ENCODE data around the gene EXOC3L4. TPM values are rescaled to one million over a fixed set of nuclear protein-coding genes. Genes with fewer than 3 reads are reported as not detected.

The EXOC3L4 gene
- total and polyA plus RNA-seq, 9 of the 15 experiments (the other 6 are each of a cell fraction or from before 2014, with no cell fraction given), result 0.10 to 6.7 (median 0.98) TPM; not detected in 1

DNA sequence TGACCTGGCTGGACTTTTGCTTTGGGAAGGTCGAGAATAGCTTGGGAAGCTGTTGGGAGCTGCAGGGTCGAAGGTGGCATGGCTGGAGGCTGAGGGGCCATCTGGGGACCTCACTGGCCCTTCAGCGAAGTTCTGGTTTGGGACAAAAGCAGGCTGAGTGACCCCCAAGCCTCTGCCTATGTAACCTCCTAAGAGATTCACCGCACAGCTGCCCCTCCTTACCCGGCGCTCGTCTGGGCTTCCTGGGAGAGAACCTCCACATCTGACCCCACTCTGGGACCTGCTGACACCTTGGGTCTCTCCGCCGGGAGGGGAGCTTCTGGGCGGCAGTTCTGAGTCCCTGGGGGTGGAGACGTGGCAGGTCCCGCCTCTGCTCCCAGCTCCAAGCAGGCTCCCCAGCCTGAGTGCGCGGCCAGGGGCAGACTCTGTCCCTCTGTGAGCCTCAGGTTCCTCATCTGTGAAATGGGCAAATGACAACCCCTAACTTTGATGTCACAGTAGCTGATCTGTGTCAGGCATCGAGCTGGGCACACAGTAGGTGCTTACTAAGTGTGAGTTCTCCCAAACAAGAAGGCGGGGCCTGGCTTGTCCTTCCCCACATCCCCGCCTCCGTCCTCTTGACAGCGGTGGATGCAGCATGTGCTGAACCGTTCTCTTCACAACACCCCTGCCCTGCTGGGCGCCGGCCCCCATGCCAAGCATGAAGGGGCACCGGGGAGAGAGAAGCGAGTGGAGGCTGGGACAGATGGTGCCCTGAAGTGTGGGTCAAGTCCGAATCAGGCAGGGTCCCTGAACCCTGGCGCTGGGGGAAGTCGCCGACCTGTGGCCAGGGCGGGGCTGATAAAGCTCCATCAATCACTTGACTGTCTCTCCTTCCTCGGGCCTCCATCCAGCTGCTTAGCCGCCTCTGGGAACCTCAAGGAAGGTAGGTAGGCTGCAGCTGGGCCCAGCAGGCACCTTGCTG lies 3.8 kb downstream of the EXOC3L4 start (continued):
- TF ChIP-seq, protein P1, sequence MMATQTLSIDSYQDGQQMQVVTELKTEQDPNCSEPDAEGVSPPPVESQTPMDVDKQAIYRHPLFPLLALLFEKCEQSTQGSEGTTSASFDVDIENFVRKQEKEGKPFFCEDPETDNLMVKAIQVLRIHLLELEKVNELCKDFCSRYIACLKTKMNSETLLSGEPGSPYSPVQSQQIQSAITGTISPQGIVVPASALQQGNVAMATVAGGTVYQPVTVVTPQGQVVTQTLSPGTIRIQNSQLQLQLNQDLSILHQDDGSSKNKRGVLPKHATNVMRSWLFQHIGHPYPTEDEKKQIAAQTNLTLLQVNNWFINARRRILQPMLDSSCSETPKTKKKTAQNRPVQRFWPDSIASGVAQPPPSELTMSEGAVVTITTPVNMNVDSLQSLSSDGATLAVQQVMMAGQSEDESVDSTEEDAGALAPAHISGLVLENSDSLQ (IDR thresholded peaks at IDR 0.05), result peak; percentile 95
- TF ChIP-seq ZNF146 (CRISPR knock-in tag; IDR thresholded peaks at IDR 0.05; ENCODE audit: unreplicated experiment) (no peak), SMARCE1 (IDR thresholded peaks at IDR 0.05) (no peak), KDM1A (IDR thresholded peaks at IDR 0.05) (peak; percentile 60 to 88), MYNN (IDR thresholded peaks at IDR 0.05) (no peak), MYNN (CRISPR knock-in tag; IDR thresholded peaks at IDR 0.05) (no peak), NFRKB (IDR thresholded peaks at IDR 0.05; ENCODE audit: low read depth) (no peak), MYBL2 (IDR thresholded peaks at IDR 0.05; ENCODE audit: low read depth) (no peak), MYBL2 (CRISPR knock-in tag; IDR thresholded peaks at IDR 0.05; ENCODE audit: borderline replicate concordance) (no peak), ESRRB (CRISPR knock-in tag; IDR thresholded peaks at IDR 0.05; ENCODE audit: borderline replicate concordance) (no peak), ZFP91 (CRISPR knock-in tag; IDR thresholded peaks at IDR 0.05) (no peak), ZKSCAN8 (CRISPR knock-in tag; IDR thresholded peaks at IDR 0.05) (0 out of 2 replicates have a peak, but pooled peaks have one; percentile 6), MAX (CRISPR knock-in tag; IDR thresholded peaks at IDR 0.05) (0 out of 2 replicates have a peak, but pooled peaks have one; percentile 16), L3MBTL2 (IDR thresholded peaks at IDR 0.05) (0 out of 2 replicates have a peak, but pooled peaks have one; percentile 40), BCOR (IDR thresholded peaks at IDR 0.05) (peak; percentile 94), RCOR1 (IDR thresholded peaks at IDR 0.05; ENCODE audit: borderline replicate concordance in 1 of 2, low read depth in 2 of 2, low read length in 2 of 2) (peak in 1 of 2 experiments; percentile 28; a peak in 1 of 4 replicates), ADNP (tag; IDR thresholded peaks at IDR 0.05) (peak; percentile 85), CBX3 (IDR thresholded peaks at IDR 0.05; ENCODE audit: borderline replicate concordance in 1 of 2, low read length in 2 of 2) (0 out of 3 replicates have a peak, but pooled peaks of 1 of the 2 experiments have one; percentile 40), ZNF212 (CRISPR knock-in tag; IDR thresholded peaks at IDR 0.05) (no peak)
- TF ChIP-seq, protein P2, sequence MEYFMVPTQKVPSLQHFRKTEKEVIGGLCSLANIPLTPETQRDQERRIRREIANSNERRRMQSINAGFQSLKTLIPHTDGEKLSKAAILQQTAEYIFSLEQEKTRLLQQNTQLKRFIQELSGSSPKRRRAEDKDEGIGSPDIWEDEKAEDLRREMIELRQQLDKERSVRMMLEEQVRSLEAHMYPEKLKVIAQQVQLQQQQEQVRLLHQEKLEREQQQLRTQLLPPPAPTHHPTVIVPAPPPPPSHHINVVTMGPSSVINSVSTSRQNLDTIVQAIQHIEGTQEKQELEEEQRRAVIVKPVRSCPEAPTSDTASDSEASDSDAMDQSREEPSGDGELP (CRISPR knock-in tag; IDR thresholded peaks at IDR 0.05; ENCODE audit: borderline replicate concordance), result peak; percentile 45; the same call in 1 of the 2 replicates
